SK-N-SH (cell line): ENCODE data around the gene GNAL. TPM values are rescaled to one million over a fixed set of nuclear protein-coding genes. Genes with fewer than 3 reads are reported as not detected.

Experiments
- CTCF ChIA-PET: fragments of 300-600, 350-600 bp; formaldehyde crosslinking; extraction: SDS; loops from one replicate; lab custom pipeline; 2021; lab: Yijun Ruan, JAX
- POLR2A ChIA-PET: fragments of 350-600 bp; sonication (Branson Sonifier 250); formaldehyde crosslinking; extraction: SDS; loops from one replicate; lab custom pipeline; 2020; ENCODE audit warnings: antibody characterized with exemption, inconsistent platforms; lab: Yijun Ruan, JAX
- DNase-seq: peaks from one replicate; pipeline ENCODE4 v3.0.0; 2012
- H2AFZ ChIP-seq: fragments of 200-600 bp; sonication (generic); 2 replicates; pipeline ENCODE4 v1.8.1; 2016; ENCODE audit warnings: antibody characterized with exemption, mild to moderate bottlenecking, low read depth
- H3F3A ChIP-seq: fragments of 200-600 bp; sonication (generic); replicated peaks from 2 replicates; pipeline ENCODE3; 2016; ENCODE audit warnings: antibody characterized with exemption, mild to moderate bottlenecking; ENCODE audit not compliant: insufficient read depth
- H3K27ac ChIP-seq, 2 experiments: fragments of 200-500 bp in 1 of 2; fragments of 200-600 bp in 1 of 2; sonication (Bioruptor generic) in 1 of 2; sonication (generic), shearing (Covaris generic) in 1 of 2; 2 replicates each; pipeline versions ENCODE4 v1.5.1 to v1.6.1; 2014 to 2016; ENCODE audit warnings: low read depth in 2 of 2, inconsistent platforms in 1 of 2, low read length in 1 of 2, mild to moderate bottlenecking in 1 of 2, mixed read lengths in 1 of 2
- H3K27me3 ChIP-seq: fragments of 200-600 bp; sonication (generic), shearing (Covaris generic); 2 replicates; pipeline ENCODE4 v1.6.1; 2016; ENCODE audit warnings: mixed run types; ENCODE audit not compliant: insufficient read depth
- H3K36me3 ChIP-seq, 2 experiments: fragments of 200-500 bp in 1 of 2; fragments of 200-600 bp in 1 of 2; sonication (Bioruptor generic) in 1 of 2; sonication (generic) in 1 of 2; replicated peaks in 1 of 2; 2 replicates each; pipeline versions ENCODE3 to v1.5.1; 2014 to 2016; ENCODE audit warnings: low read length in 1 of 2, mild to moderate bottlenecking in 1 of 2; ENCODE audit not compliant: insufficient read depth in 2 of 2, control insufficient read depth in 1 of 2
- H3K4me1 ChIP-seq, 2 experiments: fragments of 200-500 bp in 1 of 2; fragments of 200-600 bp in 1 of 2; sonication (Bioruptor generic) in 1 of 2; sonication (generic), shearing (Covaris generic) in 1 of 2; 2 replicates each; pipeline versions ENCODE4 v1.5.1 to v1.6.1; 2014 to 2016; ENCODE audit warnings: low read depth in 1 of 2, low read length in 1 of 2, mixed run types in 1 of 2; ENCODE audit not compliant: insufficient read depth in 2 of 2, control insufficient read depth in 1 of 2
- H3K4me2 ChIP-seq: fragments of 200-600 bp; sonication (generic), shearing (Covaris generic); 2 replicates; pipeline ENCODE4 v1.6.1; 2017; ENCODE audit warnings: mixed run types
- H3K4me3 ChIP-seq, 2 experiments: fragments of 200-500 bp in 1 of 2; fragments of 200-600 bp in 1 of 2; sonication (Bioruptor generic) in 1 of 2; sonication (generic), shearing (Covaris generic) in 1 of 2; 2 replicates each; pipeline versions ENCODE4 v1.5.1 to v1.8.1; 2014 to 2016; ENCODE audit warnings: low read depth in 2 of 2, inconsistent platforms in 1 of 2, low read length in 1 of 2, mild to moderate bottlenecking in 1 of 2, mixed read lengths in 1 of 2, moderate library complexity in 1 of 2
- H3K79me2 ChIP-seq: fragments of 200-600 bp; sonication (generic); 2 replicates; pipeline ENCODE4 v1.8.1; 2017; ENCODE audit warnings: mild to moderate bottlenecking; ENCODE audit not compliant: insufficient read depth
- H3K9ac ChIP-seq: fragments of 200-600 bp; sonication (generic); 2 replicates; pipeline ENCODE4 v1.6.1; 2017; ENCODE audit warnings: mixed run types
- H3K9me2 ChIP-seq: fragments of 200-600 bp; sonication (generic); 2 replicates; pipeline ENCODE4 v1.6.1; 2017; ENCODE audit warnings: mixed run types
- H3K9me3 ChIP-seq: fragments of 200-600 bp; sonication (generic); 2 replicates; pipeline ENCODE4 v1.6.1; 2017; ENCODE audit warnings: mixed run types, mild to moderate bottlenecking, moderate library complexity
- H4K20me1 ChIP-seq: fragments of 200-600 bp; sonication (generic); 2 replicates; pipeline ENCODE4 v1.6.1; 2017; ENCODE audit warnings: mild to moderate bottlenecking, mixed run types; ENCODE audit not compliant: insufficient read depth
- ELF1 ChIP-seq: IDR thresholded peaks from 2 replicates; pipeline ENCODE4 v1.4.0; 2012
- EZH2phosphoT487 ChIP-seq: fragments of 200-600 bp; sonication (generic); IDR thresholded peaks from 2 replicates; pipeline ENCODE4 v1.6.1; 2017; ENCODE audit warnings: low read depth, mixed run types, mild to moderate bottlenecking, antibody characterized with exemption, moderate library complexity, borderline replicate concordance
- GATA2 ChIP-seq: sonication (generic); formaldehyde crosslinking; IDR thresholded peaks from 2 replicates; pipeline ENCODE4 v1.5.0; 2020; ENCODE audit warnings: mild to moderate bottlenecking, missing genetic modification reagents
- JUND ChIP-seq: IDR thresholded peaks from 2 replicates; pipeline ENCODE4 v1.4.0; 2012
- NRF1 ChIP-seq: IDR thresholded peaks from 2 replicates; pipeline ENCODE4 v1.6.1; 2012; ENCODE audit warnings: low read depth, mild to moderate bottlenecking, low read length
- POLR2AphosphoS5 ChIP-seq: IDR thresholded peaks from 2 replicates; pipeline ENCODE4 v1.6.1; 2012; ENCODE audit warnings: low read depth, low read length
- RFX5 ChIP-seq: IDR thresholded peaks from 2 replicates; pipeline ENCODE4 v1.6.1; 2012; ENCODE audit warnings: mild to moderate bottlenecking, improper control_type of control experiment, low read length
- SMC3 ChIP-seq: IDR thresholded peaks from 2 replicates; pipeline ENCODE4 v1.6.1; 2012; ENCODE audit warnings: low read depth, low read length, improper control_type of control experiment
- TAF1 ChIP-seq: IDR thresholded peaks from 2 replicates; pipeline ENCODE4 v1.6.1; 2012; ENCODE audit warnings: low read depth, mild to moderate bottlenecking, low read length, moderate library complexity, borderline replicate concordance
- TEAD4 ChIP-seq: IDR thresholded peaks from 2 replicates; pipeline ENCODE4 v1.4.0; 2012; ENCODE audit warnings: mild to moderate bottlenecking, borderline replicate concordance; ENCODE audit not compliant: insufficient read depth
- YY1 ChIP-seq: IDR thresholded peaks from 2 replicates; pipeline ENCODE4 v1.4.0; 2012; ENCODE audit warnings: low read depth, mild to moderate bottlenecking
- WGBS: methylation state at CpG from one replicate; pipeline ENCODE4 v1.1.6; 2017; ENCODE audit warnings: low lambda C conversion rate; 5-methylcytosine and 5-hydroxymethylcytosine counted together
- polyA plus RNA-seq, 3 experiments: library from polyadenylated mRNA; depleted of rRNA; stranded (reverse); fragments of >200 nt; gene quantifications; 2 replicates each; pipeline ENCODE4 v1.2.3, GENCODE V29; 2012
- TF ChIP-seq, protein P1 (sequence below): IDR thresholded peaks from 2 replicates; pipeline ENCODE4; 2012
- TF ChIP-seq, protein P2 (sequence below): IDR thresholded peaks from 2 replicates; pipeline ENCODE4 v1.4.0; 2012; ENCODE audit warnings: low read depth
- TF ChIP-seq, protein P3 (sequence below): IDR thresholded peaks from 2 replicates; pipeline ENCODE4 v1.6.1; 2012; ENCODE audit warnings: mild to moderate bottlenecking, low read depth, low read length, moderate library complexity
- TF ChIP-seq, protein P4 (sequence below): fragments of 150-350 bp; IDR thresholded peaks from 2 replicates; pipeline ENCODE4 v1.6.1; 2017; ENCODE audit warnings: antibody characterized with exemption, low read length, low read depth, borderline replicate concordance

GNAL gene
- polyA plus RNA-seq, 1 of the 3 experiments (the other 2 are of a cell fraction) = 0.13 TPM

- TF ChIP-seq, protein P1, sequence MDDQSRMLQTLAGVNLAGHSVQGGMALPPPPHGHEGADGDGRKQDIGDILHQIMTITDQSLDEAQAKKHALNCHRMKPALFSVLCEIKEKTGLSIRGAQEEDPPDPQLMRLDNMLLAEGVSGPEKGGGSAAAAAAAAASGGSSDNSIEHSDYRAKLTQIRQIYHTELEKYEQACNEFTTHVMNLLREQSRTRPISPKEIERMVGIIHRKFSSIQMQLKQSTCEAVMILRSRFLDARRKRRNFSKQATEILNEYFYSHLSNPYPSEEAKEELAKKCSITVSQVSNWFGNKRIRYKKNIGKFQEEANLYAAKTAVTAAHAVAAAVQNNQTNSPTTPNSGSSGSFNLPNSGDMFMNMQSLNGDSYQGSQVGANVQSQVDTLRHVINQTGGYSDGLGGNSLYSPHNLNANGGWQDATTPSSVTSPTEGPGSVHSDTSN = no peak
- no peak for TF ChIP-seq ELF1
Observed at GRCh38 chr18:11660691-11661090, 28.4 kb upstream of the GNAL start (continued).

GRCh38 chr18:11661430-11661829, 27.6 kb upstream of the GNAL start:
- Histone ChIP-seq H4K20me1 (no peaks in the 10 kb centered on the region), H3K36me3 (no peaks in the 10 kb centered on the region), H3K9me3 (no peaks in the 10 kb centered on the region), H3K27ac (no peak overlapping the region), H3K9ac (no peak overlapping the region), H3K4me1 (no peaks in the 10 kb centered on the region), H3K4me2 (no peak overlapping the region), H3K79me2 (no peaks in the 10 kb centered on the region), H3K27me3 (peaks cover 56% of the 10 kb centered on the region)
- WGBS = 9% methylated on average over 5 of the region's 5 CpGs
- DNase-seq = no peak
- no peak for TF ChIP-seq RFX5
- TF ChIP-seq EZH2phosphoT487 = no peak
- TF ChIP-seq POLR2AphosphoS5 = no peak
- no peak for TF ChIP-seq GATA2 (CRISPR knock-in tag)
- no peak for TF ChIP-seq TAF1
- TF ChIP-seq, protein P1 = no peak
- TF ChIP-seq JUND = no peak
- TF ChIP-seq NRF1 = no peak
- TF ChIP-seq SMC3 = no peak
- TF ChIP-seq, protein P2, sequence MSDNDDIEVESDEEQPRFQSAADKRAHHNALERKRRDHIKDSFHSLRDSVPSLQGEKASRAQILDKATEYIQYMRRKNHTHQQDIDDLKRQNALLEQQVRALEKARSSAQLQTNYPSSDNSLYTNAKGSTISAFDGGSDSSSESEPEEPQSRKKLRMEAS = no peak
- TF ChIP-seq, protein P3, sequence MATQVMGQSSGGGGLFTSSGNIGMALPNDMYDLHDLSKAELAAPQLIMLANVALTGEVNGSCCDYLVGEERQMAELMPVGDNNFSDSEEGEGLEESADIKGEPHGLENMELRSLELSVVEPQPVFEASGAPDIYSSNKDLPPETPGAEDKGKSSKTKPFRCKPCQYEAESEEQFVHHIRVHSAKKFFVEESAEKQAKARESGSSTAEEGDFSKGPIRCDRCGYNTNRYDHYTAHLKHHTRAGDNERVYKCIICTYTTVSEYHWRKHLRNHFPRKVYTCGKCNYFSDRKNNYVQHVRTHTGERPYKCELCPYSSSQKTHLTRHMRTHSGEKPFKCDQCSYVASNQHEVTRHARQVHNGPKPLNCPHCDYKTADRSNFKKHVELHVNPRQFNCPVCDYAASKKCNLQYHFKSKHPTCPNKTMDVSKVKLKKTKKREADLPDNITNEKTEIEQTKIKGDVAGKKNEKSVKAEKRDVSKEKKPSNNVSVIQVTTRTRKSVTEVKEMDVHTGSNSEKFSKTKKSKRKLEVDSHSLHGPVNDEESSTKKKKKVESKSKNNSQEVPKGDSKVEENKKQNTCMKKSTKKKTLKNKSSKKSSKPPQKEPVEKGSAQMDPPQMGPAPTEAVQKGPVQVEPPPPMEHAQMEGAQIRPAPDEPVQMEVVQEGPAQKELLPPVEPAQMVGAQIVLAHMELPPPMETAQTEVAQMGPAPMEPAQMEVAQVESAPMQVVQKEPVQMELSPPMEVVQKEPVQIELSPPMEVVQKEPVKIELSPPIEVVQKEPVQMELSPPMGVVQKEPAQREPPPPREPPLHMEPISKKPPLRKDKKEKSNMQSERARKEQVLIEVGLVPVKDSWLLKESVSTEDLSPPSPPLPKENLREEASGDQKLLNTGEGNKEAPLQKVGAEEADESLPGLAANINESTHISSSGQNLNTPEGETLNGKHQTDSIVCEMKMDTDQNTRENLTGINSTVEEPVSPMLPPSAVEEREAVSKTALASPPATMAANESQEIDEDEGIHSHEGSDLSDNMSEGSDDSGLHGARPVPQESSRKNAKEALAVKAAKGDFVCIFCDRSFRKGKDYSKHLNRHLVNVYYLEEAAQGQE = no peak
- no peak for TF ChIP-seq TEAD4
- TF ChIP-seq, protein P4, sequence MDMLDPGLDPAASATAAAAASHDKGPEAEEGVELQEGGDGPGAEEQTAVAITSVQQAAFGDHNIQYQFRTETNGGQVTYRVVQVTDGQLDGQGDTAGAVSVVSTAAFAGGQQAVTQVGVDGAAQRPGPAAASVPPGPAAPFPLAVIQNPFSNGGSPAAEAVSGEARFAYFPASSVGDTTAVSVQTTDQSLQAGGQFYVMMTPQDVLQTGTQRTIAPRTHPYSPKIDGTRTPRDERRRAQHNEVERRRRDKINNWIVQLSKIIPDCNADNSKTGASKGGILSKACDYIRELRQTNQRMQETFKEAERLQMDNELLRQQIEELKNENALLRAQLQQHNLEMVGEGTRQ = no peak
- no peak for TF ChIP-seq YY1
- TF ChIP-seq, all 33 proteins: peak for 0
- ChIA-PET POLR2A (no interaction called here), CTCF (no interaction called here)
- H3K4me3 ChIP-seq = no peak overlapping the region
- no peaks in the 10 kb centered on the region for H3K9me2 ChIP-seq
- no peaks in the 10 kb centered on the region for H3F3A ChIP-seq
- no peak overlapping the region for H2AFZ ChIP-seq
